Natural killer cell (primary cell): ENCODE results near the gene ARMH1. TPM values are rescaled to one million over a fixed set of nuclear protein-coding genes. Genes with fewer than 3 reads are reported as not detected.
"Not testable (repeated sequence)": the region's sequence is repeated elsewhere in the genome, so short reads cannot be mapped to it uniquely, and the experiment has no call there.

Source experiments
- ATAC-seq, 3 donors: fragments of 150-1000 bp in 2 of 3; fragments of 200-7000 bp in 1 of 3; cut with Tn5 transposase; 1 replicate in 1 of 3; 2 replicates in 2 of 3; pipeline ENCODE4 v1.10.0; 2021; ENCODE audit warnings: mild to moderate bottlenecking in 2 of 3, moderate library complexity in 2 of 3
- DNase-seq, 2 donors: peaks; one replicate each; pipeline versions ENCODE4 v3.0.0 to v3.0.0-alpha.2; 2013 to 2021; ENCODE audit warnings: mixed read lengths in 1 of 2
- H3K27ac ChIP-seq: one replicate; pipeline ENCODE4 v1.5.1; 2013; ENCODE audit warnings: mild to moderate bottlenecking, low read length
- H3K27me3 ChIP-seq: one replicate; pipeline ENCODE4 v1.6.1; 2013; ENCODE audit warnings: low read length; ENCODE audit not compliant: control insufficient read depth, insufficient read depth
- H3K36me3 ChIP-seq: one replicate; pipeline ENCODE4 v1.6.1; 2013; ENCODE audit warnings: low read length; ENCODE audit not compliant: control insufficient read depth, insufficient read depth
- H3K4me1 ChIP-seq: one replicate; pipeline ENCODE4 v1.6.1; 2013; ENCODE audit warnings: low read length; ENCODE audit not compliant: control insufficient read depth, insufficient read depth
- H3K4me3 ChIP-seq: one replicate; pipeline ENCODE4 v1.5.1; 2013; ENCODE audit warnings: low read length
- H3K9me3 ChIP-seq: one replicate; pipeline ENCODE4 v1.6.1; 2013; ENCODE audit warnings: low read length; ENCODE audit not compliant: control insufficient read depth, insufficient read depth
- H3K27ac Mint-ChIP-seq, 2 donors: one replicate each; pipeline ENCODE4 v1.8.0; 2022; ENCODE audit warnings: mild to moderate bottlenecking in 2 of 2, mixed read lengths in 2 of 2, moderate library complexity in 1 of 2
- H3K27me3 Mint-ChIP-seq, 2 donors: one replicate each; pipeline ENCODE4 v1.8.0; 2022; ENCODE audit warnings: low read depth in 2 of 2, mixed read lengths in 2 of 2
- H3K36me3 Mint-ChIP-seq: one replicate; pipeline ENCODE4 v1.8.0; 2022; ENCODE audit warnings: mixed read lengths
- H3K4me1 Mint-ChIP-seq, 2 donors: one replicate each; pipeline ENCODE4 v1.8.0; 2022; ENCODE audit warnings: mixed read lengths in 2 of 2
- H3K4me3 Mint-ChIP-seq: one replicate; pipeline ENCODE4 v1.8.0; 2022; ENCODE audit warnings: mild to moderate bottlenecking, moderate library complexity, mixed read lengths
- H3K9me3 Mint-ChIP-seq, 2 donors: one replicate each; pipeline ENCODE4 v1.8.0; 2022; ENCODE audit warnings: mixed read lengths in 2 of 2
- CTCF ChIP-seq: fragments of 200-600 bp; IDR thresholded peaks from one replicate; pipeline ENCODE4 v1.8.0; 2022; ENCODE audit warnings: antibody characterized with exemption
- WGBS: methylation state at CpG from one replicate; pipeline ENCODE4 v1.1.7; 2013; ENCODE audit warnings: missing lambda C conversion rate; ENCODE audit not compliant: insufficient coverage; 5-methylcytosine and 5-hydroxymethylcytosine counted together
- intact Hi-C: fragments of 100-400 bp; cut with micrococcal nuclease; formaldehyde crosslinking; loops from one replicate; pipeline ENCODE4 v1.14.2; 2022
- total RNA-seq, 4 donors: library from RNA; stranded (reverse); fragments of 120-200 nt in 1 of 4; gene quantifications; one replicate each; pipeline versions ENCODE4 v1.2.3 to v1.2.4, GENCODE V29; 2013 to 2022

The ARMH1 gene
- total RNA-seq, 3 donors from 2014 or later (not counting 1 experiment from before 2014, with no cell fraction given), result 1.5 to 25.5 (median 5.0) TPM

DNA sequence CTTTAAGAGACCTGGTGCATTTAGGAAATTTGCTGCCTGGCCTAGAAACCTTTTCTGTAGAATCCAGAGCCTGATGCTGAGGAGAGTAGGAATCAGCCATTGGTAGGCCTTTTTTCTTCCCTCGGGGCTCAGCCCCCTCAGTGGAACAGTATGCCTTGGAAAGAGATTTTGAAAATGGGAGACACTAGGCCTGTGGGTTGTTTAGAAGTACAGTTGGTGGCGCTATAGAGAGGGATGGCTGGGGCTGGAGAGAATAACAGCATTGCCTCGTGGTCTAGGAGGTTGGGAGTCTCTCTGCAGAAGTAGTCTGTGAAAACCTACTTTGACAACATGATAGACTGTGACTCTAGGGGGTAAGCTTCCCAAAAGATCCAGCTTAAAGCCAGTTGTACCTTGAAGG is 73.4 kb downstream of the ARMH1 start:
- H3K9me3 ChIP-seq, result no peaks in the 10 kb centered on the region
- H3K36me3 ChIP-seq, result no peaks in the 10 kb centered on the region
- Mint-ChIP-seq H3K4me3 (no peak overlapping the region), H3K27me3 (no peaks in the 10 kb centered on the region), H3K4me1 (no peaks in the 10 kb centered on the region), H3K36me3 (no peaks in the 10 kb centered on the region), H3K9me3 (no peaks in the 10 kb centered on the region), H3K27ac (no peak overlapping the region)
- ATAC-seq (no peak), DNase-seq (no peak)
- no peak overlapping the region for H3K4me3 ChIP-seq
- no peaks in the 10 kb centered on the region for H3K4me1 ChIP-seq
- intact Hi-C loops, result no loop called here
- 90% methylated on average over 3 of the region's 3 CpGs for WGBS
- H3K27me3 ChIP-seq, result no peaks in the 10 kb centered on the region
- no peak overlapping the region for H3K27ac ChIP-seq
- no peak for TF ChIP-seq CTCF

GRCh38 chr1:44757420-44757819 is 82.9 kb downstream of the ARMH1 start:
- no peak overlapping the region for H3K4me3 Mint-ChIP-seq
- no peak overlapping the region for H3K27ac Mint-ChIP-seq
- Histone ChIP-seq H3K27me3 (no peaks in the 10 kb centered on the region), H3K4me3 (no peak overlapping the region), H3K9me3 (no peaks in the 10 kb centered on the region), H3K36me3 (no peaks in the 10 kb centered on the region), H3K4me1 (peaks cover 8% of the 10 kb centered on the region), H3K27ac (no peak overlapping the region)
- intact Hi-C loops, result no loop called here
- no peaks in the 10 kb centered on the region for H3K36me3 Mint-ChIP-seq
- no peak for TF ChIP-seq CTCF
- H3K9me3 Mint-ChIP-seq, result no peaks in the 10 kb centered on the region
- DNase-seq, result no peak
- 73% methylated on average over 2 of the region's 2 CpGs for WGBS
- no peaks in the 10 kb centered on the region for H3K27me3 Mint-ChIP-seq
- H3K4me1 Mint-ChIP-seq, result peaks cover 0 to 8% of the 10 kb centered on the region in 2 donors
- ATAC-seq, result no peak

- Mint-ChIP-seq H3K36me3 (no peaks in the 10 kb centered on the region), H3K9me3 (no peaks in the 10 kb centered on the region), H3K4me1 (peaks cover 0 to 8% of the 10 kb centered on the region in 2 donors), H3K27ac (no peak overlapping the region), H3K4me3 (no peak overlapping the region), H3K27me3 (no peaks in the 10 kb centered on the region)
- TF ChIP-seq CTCF, result no peak
- intact Hi-C loops, result no loop called here
- no peak for DNase-seq
- no peaks in the 10 kb centered on the region for H3K27me3 ChIP-seq
- H3K9me3 ChIP-seq, result no peaks in the 10 kb centered on the region
- H3K4me1 ChIP-seq, result peaks cover 8% of the 10 kb centered on the region
- H3K4me3 ChIP-seq, result no peak overlapping the region
- peaks cover 6% of the 10 kb centered on the region for H3K36me3 ChIP-seq
- H3K27ac ChIP-seq, result no peak overlapping the region
- 98% methylated on average over 11 of the region's 11 CpGs for WGBS
- no peak for ATAC-seq
Observed at GRCh38 chr1:44759077-44759476, 84.6 kb downstream of the ARMH1 start.

DNA sequence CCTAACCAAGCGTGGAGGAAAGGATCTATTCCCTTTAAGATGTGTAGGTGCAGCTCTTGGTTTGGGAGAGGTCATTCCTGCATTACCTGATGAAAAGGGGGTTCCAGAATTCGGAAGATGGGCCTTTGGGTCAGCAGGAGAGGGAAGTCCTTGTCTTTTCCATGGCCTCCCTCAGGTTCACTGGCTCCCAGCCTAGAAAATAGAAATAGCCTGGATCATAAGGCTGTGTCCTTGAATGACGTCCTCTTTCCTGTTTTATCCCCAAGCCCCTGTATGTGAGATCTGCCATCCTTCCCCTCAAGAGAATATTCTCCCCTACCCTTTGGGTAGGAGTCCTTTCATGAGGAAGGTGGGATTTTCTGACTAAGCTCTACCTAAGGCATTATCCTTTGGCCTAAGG is 86.4 kb downstream of the ARMH1 start:
- Histone ChIP-seq H3K4me3 (no peak overlapping the region), H3K9me3 (no peaks in the 10 kb centered on the region), H3K36me3 (peaks cover 6% of the 10 kb centered on the region), H3K27ac (no peak overlapping the region), H3K4me1 (peaks cover 8% of the 10 kb centered on the region), H3K27me3 (no peaks in the 10 kb centered on the region)
- no peak for ATAC-seq
- intact Hi-C loops, result no loop called here
- Mint-ChIP-seq H3K27ac (no peak overlapping the region), H3K36me3 (no peaks in the 10 kb centered on the region), H3K9me3 (no peaks in the 10 kb centered on the region), H3K27me3 (no peaks in the 10 kb centered on the region), H3K4me1 (peaks cover 0 to 8% of the 10 kb centered on the region in 2 donors), H3K4me3 (no peak overlapping the region)
- WGBS, result 92% methylated on average over 3 of the region's 3 CpGs
- no peak for DNase-seq
- TF ChIP-seq CTCF, result no peak

DNA sequence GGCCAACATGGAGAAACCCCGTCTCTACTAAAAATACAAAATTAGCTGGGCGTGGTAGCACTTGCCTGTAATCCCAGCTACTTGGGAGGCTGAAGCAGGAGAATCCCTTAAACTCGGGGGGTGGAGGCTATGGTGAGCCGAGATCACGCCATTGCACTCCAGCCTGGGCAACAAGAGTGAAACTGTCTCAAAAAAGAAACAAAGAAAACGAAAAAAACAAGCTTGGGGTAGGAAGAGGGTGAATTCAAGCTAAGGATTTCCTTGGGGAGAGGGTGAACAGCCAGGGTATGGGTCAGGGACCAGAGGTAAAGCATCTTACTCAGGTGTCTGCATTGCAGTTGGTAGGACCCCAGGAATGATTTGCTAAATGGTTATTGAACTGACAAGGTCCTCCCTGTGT is 91.9 kb downstream of the ARMH1 start:
- H3K9me3 Mint-ChIP-seq, H3K4me3 ChIP-seq, H3K4me1 ChIP-seq, intact Hi-C loops, H3K27ac Mint-ChIP-seq, H3K27me3 Mint-ChIP-seq, H3K27ac ChIP-seq, ATAC-seq, DNase-seq, H3K9me3 ChIP-seq, H3K36me3 Mint-ChIP-seq, H3K4me1 Mint-ChIP-seq, H3K4me3 Mint-ChIP-seq, H3K27me3 ChIP-seq, H3K36me3 ChIP-seq: not testable (repeated sequence)
- 97% methylated on average over 6 of the region's 6 CpGs for WGBS
